GM21576 (cell line): ENCODE results near the gene STX10.

ENCODE experiments used
- ATAC-seq: cut with Tn5 transposase; IDR thresholded peaks from one replicate; pipeline ENCODE4 v1.9.1; 2021; ENCODE audit warnings: mild to moderate bottlenecking, moderate library complexity; ENCODE audit not compliant: unreplicated experiment

The STX10 gene

DNA sequence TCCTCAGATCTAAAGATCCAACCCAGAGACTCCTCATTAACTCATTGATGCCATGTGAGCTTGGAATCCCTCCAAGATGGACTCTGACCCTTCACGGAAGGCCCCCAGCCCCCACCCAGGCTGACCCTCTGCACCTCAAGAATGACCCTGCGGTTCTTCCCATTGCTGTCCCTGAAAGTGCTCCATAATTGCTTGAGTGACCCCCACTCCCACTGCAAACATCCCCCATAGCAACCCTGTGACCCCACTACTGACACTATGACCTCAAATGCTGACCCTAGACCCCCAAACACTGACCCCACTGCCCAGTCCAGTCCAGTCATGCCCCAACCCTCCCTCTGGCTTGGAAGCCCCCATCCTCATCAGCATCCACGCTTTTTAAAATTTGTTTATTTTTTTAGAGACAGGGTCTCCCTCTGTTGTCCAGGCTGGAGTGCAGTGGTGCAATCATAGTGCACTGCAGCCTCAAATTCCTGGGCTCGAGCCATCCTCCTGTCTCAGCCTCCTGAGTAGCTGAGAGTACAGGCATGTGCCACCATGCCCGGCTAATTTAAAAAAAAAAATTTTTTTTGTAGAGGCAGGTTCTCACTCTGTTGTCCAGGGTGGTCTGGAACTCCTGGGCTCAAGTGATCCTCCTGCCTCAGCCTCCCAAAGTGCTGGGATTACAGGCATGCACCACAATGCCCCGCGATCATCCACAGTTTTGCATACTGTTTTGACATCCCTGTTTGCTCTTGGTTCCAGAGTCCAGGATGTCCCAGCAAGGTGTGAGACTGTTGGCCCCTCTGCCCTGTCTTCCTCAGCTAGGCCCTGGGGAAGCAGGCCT is 48.4 kb downstream of the STX10 start:
- ATAC-seq = no peak

- ATAC-seq = no peak
Measured at GRCh38 chr19:13100841-13101589, 49.2 kb downstream of the STX10 start.

- ATAC-seq = no peak
Measured at GRCh38 chr19:13100031-13100588, 50.1 kb downstream of the STX10 start.

DNA sequence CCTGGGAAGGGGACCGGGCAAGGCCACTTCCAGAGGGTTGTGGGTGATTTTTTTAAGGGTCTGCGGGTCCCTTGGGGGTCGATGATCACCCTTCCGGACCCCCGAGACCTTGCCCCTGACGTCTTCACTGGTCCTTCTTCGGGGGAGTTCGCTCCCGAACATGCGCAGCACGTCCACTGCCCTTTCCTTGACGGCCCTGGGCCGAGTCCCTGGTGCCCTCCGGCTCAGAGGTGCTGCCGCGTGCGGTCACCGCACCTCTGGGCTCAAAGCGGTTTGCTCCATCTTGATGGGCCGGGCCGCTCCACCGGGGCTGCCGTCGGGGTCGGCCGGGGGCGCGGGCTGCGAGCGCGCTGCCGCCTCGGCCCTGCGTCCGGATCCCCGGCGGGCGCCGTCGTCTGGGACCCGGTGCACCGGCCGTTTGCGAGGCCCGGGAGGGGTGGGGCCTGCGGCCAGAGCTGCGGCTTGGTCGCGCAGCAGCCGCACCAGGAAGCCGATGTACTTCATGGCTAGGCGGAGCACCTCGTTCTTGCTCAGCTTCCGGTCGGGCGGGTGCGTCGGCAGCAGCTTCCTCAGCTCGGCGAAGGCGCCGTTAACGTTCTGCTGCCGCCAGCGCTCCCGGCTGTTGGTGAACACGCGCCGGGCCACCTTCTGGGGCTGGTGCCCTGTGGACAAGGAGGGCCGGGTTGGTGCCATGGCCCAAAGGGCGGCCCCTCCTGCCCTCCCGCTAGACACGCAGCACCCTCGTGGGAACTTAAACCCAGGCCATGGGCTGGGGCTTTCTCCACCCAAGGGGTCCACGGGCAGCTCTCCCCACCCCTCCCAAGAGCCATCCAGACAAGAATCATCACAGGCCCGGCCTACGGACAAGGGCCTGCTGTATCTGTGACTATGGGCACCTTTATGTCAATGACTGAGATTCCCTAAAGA is 50.8 kb downstream of the STX10 start:
- ATAC-seq = no peak

- no peak for ATAC-seq
Measured at GRCh38 chr19:13098277-13099072, 51.7 kb downstream of the STX10 start.

- no peak for ATAC-seq
Measured at GRCh38 chr19:13097463-13098258, 52.5 kb downstream of the STX10 start.

- no peak for ATAC-seq
Measured at GRCh38 chr19:13097033-13097462, 53.1 kb downstream of the STX10 start.

DNA sequence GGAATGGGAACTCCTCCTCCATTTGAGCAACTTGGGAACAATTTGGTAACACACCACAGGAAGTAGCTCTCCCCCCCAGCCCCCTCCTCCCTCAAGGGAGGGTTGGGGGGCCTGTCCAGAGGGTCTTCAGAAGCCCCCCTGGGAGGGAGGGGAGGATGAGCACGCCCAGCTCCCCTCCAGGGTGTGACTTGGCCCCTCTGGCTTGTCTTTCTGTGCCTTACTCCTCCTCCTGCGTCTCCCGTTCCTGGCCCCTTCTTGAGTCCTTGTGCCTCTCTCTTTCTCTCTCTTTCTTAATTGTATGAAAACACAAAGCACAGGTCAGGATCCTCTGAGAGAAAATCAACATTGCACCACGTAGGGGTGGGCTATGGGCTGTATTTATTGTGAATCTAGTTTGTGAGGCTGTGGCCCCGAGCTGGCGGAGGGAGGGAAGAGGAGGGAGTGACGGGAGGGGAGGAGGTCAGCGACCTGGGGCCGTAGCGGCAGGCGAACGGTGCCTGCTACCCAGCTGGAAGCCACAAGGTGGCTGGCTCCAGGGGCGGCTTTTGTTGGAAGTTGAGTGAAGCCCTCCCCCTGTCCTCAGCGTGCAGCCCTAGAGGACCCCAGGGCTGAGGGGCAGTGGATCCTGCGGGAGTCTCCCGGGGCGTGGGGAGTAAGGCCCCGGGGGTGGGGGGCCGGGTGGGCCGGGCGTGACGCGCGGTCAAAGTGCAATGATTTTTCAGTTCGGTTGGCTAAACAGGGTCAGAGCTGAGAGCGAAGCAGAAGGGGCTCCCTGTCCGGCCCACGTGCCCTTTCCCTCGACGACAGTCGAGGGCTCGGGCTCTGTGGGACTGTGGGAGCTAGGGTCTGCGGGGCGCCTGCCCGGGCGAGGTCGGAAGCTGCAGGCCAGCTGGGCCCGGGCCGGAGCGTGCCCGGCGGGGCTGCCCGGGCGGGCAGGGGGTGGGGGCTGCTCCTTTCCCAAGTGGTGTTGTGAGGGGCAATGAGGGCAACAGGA is 53.9 kb downstream of the STX10 start:
- no peak for ATAC-seq

DNA sequence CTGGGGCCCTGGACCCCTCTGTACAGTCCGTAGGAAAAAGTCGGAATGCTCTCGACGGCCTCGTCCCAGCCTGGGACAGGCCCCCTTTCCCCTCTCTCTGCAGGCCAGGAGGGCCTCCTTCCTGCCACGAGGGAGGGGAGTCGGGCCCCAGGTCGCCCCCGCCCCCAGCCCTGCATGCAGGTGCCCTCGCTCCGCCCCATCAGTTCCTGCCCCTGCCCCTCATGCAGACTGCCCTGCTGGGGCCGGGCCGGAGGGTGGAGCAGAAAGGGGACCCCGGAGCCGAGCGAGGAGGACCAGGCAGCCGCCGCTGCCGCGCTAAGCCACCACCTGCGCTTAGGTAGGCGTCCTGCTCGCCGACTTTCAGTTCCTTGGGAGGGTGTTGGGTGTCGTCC is 54.8 kb downstream of the STX10 start:
- ATAC-seq = no peak

- no peak for ATAC-seq
Measured at GRCh38 chr19:13094771-13095392, 55.3 kb downstream of the STX10 start.

DNA sequence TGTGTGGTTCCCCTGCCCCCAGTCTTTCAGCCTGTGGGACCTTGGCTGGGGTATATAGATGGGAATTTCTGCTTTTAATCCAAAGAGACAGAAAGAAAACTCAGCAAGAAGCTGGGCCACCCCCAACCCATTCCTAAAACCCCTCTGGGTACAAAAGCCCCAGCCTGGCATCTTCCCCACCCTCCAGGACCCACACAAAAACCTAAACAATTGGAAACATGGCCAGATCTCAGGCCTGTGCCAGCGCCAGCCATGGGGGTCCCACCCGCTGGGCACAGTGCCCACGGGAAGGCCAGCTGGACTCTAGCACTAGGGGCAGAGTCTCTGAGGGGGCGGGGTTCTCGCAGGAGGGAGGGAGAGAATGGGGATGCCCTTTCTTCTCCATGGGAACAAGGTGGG is 56.1 kb downstream of the STX10 start:
- no peak for ATAC-seq
